Activated B cell treated with CpG ODN at 0.5 μM for 24 hours (primary cell): ENCODE data around the gene WRNIP1. TPM values are rescaled to one million over a fixed set of nuclear protein-coding genes. Genes with fewer than 3 reads are reported as not detected.
"Not testable (repeated sequence)": the region's sequence is repeated elsewhere in the genome, so short reads cannot be mapped to it uniquely, and the experiment has no call there.

Experiments
- ATAC-seq: fragments of 200-7000 bp; cut with Tn5 transposase; one replicate; pipeline ENCODE4 v1.10.0; 2021; ENCODE audit warnings: low read depth, mild to moderate bottlenecking, moderate library complexity
- CTCF ChIA-PET: fragments of 350-600 bp; sonication (Branson Sonifier 250); formaldehyde crosslinking; loops from one replicate; lab custom pipeline; 2021; ENCODE audit warnings: antibody characterized with exemption; lab: Charles Lee
- POLR2A ChIA-PET: fragments of 350-600 bp; sonication (Branson Sonifier 250); formaldehyde crosslinking; loops from one replicate; lab custom pipeline; 2021; ENCODE audit warnings: antibody characterized with exemption; lab: Charles Lee
- DNase-seq: peaks from one replicate; pipeline ENCODE4 v3.0.0; 2022
- H3K27ac Mint-ChIP-seq: one replicate; pipeline ENCODE4 v1.8.0; 2020; ENCODE audit warnings: mixed read lengths
- H3K27me3 Mint-ChIP-seq: one replicate; pipeline ENCODE4 v1.8.0; 2021; ENCODE audit warnings: mixed read lengths
- H3K36me3 Mint-ChIP-seq: one replicate; pipeline ENCODE4 v1.8.0; 2021; ENCODE audit warnings: low read depth, mixed read lengths
- H3K4me1 Mint-ChIP-seq: one replicate; pipeline ENCODE4 v1.8.0; 2021; ENCODE audit warnings: mixed read lengths
- H3K4me3 Mint-ChIP-seq: one replicate; pipeline ENCODE4 v1.8.0; 2020; ENCODE audit warnings: mild to moderate bottlenecking, mixed read lengths
- H3K9me3 Mint-ChIP-seq: one replicate; pipeline ENCODE4 v1.8.0; 2020; ENCODE audit warnings: mixed read lengths
- intact Hi-C: fragments of 100-400 bp; cut with micrococcal nuclease; formaldehyde crosslinking; loops from one replicate; pipeline ENCODE4 v1.15.1; 2024
- total RNA-seq: library from RNA; stranded (reverse); gene quantifications from 2 replicates; pipeline ENCODE4 v1.2.3, GENCODE V29; 2022
- TF ChIP-seq, protein P1 (sequence below): fragments of 200-600 bp; IDR thresholded peaks from one replicate; pipeline ENCODE4 v1.8.0; 2022; ENCODE audit warnings: antibody characterized with exemption, mild to moderate bottlenecking

Gene WRNIP1
- total RNA-seq, 1 donor from 2014 or later, result 31.9 TPM

GRCh38 chr6:2797564-2798031, 32.4 kb downstream of the WRNIP1 start:
- CTCF ChIA-PET, result no interaction called here
- H3K27me3 Mint-ChIP-seq, result no peaks in the 10 kb centered on the region
- H3K36me3 Mint-ChIP-seq, result peaks cover 8% of the 10 kb centered on the region
- H3K27ac Mint-ChIP-seq, result no peak overlapping the region
- TF ChIP-seq, protein P1, sequence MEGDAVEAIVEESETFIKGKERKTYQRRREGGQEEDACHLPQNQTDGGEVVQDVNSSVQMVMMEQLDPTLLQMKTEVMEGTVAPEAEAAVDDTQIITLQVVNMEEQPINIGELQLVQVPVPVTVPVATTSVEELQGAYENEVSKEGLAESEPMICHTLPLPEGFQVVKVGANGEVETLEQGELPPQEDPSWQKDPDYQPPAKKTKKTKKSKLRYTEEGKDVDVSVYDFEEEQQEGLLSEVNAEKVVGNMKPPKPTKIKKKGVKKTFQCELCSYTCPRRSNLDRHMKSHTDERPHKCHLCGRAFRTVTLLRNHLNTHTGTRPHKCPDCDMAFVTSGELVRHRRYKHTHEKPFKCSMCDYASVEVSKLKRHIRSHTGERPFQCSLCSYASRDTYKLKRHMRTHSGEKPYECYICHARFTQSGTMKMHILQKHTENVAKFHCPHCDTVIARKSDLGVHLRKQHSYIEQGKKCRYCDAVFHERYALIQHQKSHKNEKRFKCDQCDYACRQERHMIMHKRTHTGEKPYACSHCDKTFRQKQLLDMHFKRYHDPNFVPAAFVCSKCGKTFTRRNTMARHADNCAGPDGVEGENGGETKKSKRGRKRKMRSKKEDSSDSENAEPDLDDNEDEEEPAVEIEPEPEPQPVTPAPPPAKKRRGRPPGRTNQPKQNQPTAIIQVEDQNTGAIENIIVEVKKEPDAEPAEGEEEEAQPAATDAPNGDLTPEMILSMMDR, result no peak
- peaks cover 31% of the 10 kb centered on the region for H3K4me1 Mint-ChIP-seq
- H3K9me3 Mint-ChIP-seq, result no peaks in the 10 kb centered on the region
- H3K4me3 Mint-ChIP-seq, result no peak overlapping the region
- DNase-seq (no peak), ATAC-seq (no peak)
- intact Hi-C loops, result no loop called here
- POLR2A ChIA-PET, result interaction anchor here (0.6 kb wide), 1 partner anchor 50 kb away, joined by 3 read pairs; no protein-coding TSS in a partner anchor

DNA sequence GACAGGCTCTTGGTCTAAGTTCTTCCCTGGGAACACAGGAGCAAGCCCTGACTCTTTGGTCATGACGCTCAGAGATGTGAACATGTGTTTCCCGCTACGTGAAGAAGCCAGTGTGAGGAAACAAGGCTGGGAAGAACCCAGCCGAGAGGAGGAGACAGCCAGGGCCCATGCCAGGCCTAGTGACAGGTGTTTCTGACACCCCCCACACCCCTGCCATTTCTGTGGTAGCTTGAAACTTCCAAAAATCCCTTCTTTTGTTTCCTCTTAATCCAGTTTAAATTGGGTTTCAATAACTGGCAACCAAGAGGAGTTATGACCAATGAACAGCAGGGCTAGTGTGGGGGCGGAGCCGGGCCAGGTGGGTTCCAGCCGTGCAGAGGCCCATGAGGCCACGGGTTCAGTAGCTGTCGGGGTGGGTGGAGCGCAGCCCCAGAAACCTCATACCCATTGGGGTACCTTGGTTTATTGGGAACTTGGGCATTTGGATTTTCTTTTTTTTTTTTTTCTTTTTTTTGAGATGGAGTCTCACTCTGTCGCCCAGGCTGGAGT, 33.5 kb downstream of the WRNIP1 start:
- Mint-ChIP-seq H3K4me3 (no peak overlapping the region), H3K27me3 (no peaks in the 10 kb centered on the region), H3K36me3 (peaks cover 8% of the 10 kb centered on the region), H3K4me1 (peaks cover 21% of the 10 kb centered on the region), H3K9me3 (no peaks in the 10 kb centered on the region), H3K27ac (no peak overlapping the region)
- intact Hi-C loops, result no loop called here
- TF ChIP-seq, protein P1, result no peak
- ATAC-seq, result no peak
- ChIA-PET POLR2A (no interaction called here), CTCF (no interaction called here)
- no peak for DNase-seq

GRCh38 chr6:2799936-2800527, 34.8 kb downstream of the WRNIP1 start:
- TF ChIP-seq, protein P1, result no peak
- Mint-ChIP-seq H3K4me1 (peaks cover 13% of the 10 kb centered on the region), H3K27ac (no peak overlapping the region), H3K4me3 (no peak overlapping the region), H3K36me3 (peaks cover 8% of the 10 kb centered on the region), H3K27me3 (no peaks in the 10 kb centered on the region), H3K9me3 (no peaks in the 10 kb centered on the region)
- POLR2A ChIA-PET, result no interaction called here
- intact Hi-C loops, result no loop called here
- DNase-seq (no peak), ATAC-seq (no peak)
- CTCF ChIA-PET, result interaction anchor here (0.9 kb wide), 1 partner anchor 9 kb away, joined by 3 read pairs; no protein-coding TSS in a partner anchor

DNA sequence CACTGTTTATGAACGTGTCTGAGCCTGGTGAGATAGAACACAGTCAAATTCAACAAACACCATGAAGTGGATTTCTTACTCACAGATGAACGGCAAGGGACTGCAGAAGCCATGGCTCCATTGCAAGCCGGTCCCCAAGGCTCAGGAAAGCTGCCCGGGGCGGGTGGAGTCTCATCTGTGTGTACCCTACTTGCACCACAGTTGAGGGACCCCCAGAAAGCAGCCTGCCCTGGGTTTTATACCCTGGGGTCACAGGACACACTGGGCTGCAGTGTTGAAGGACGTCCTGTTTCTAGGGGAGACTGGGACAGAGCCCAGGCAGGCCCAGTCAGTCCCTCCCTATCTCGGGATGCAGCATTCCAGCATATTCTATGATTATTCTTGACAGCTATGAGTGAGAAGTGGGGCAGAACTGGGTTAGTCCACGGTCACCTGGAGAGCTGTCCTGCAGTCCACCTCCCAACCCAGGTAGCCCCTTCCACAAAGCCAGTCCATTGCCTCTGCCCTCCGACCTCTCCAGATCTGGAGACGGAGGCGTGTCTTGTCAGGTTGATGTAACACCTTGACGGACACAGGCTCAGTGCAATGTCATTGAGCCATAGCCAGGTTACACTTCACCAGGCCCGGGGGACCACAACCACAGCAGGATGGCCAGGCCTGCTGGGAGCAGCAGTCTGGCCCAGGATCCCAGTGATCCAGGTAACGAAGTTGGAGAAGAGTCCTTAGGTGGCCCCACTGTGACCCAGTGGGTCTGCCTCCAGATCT, 35.5 kb downstream of the WRNIP1 start:
- H3K4me3 Mint-ChIP-seq, result no peak overlapping the region
- H3K4me1 Mint-ChIP-seq, result peaks cover 13% of the 10 kb centered on the region
- no peak overlapping the region for H3K27ac Mint-ChIP-seq
- H3K9me3 Mint-ChIP-seq, result no peaks in the 10 kb centered on the region
- CTCF ChIA-PET, result interaction anchor here (0.9 kb wide), 1 partner anchor 9 kb away, joined by 3 read pairs; no protein-coding TSS in a partner anchor
- ATAC-seq (no peak), DNase-seq (no peak)
- no peaks in the 10 kb centered on the region for H3K27me3 Mint-ChIP-seq
- TF ChIP-seq, protein P1, result no peak
- POLR2A ChIA-PET, result no interaction called here
- intact Hi-C loops, result no loop called here
- peaks cover 6% of the 10 kb centered on the region for H3K36me3 Mint-ChIP-seq

DNA sequence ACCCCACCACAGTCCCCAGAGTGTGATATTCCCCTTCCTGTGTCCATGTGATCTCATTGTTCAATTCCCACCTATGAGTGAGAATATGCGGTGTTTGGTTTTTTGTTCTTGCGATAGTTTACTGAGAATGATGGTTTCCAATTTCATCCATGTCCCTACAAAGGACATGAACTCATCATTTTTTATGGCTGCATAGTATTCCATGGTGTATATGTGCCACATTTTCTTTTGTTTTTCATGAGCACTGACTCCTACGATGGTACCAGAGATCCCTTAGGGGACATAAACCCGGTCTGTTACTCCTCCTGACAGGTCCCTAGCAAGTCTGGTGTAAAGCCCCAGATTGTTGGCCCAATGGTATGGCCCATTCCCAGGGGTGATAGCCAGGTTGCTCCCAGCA, 36.5 kb downstream of the WRNIP1 start:
- H3K27me3 Mint-ChIP-seq, H3K4me3 Mint-ChIP-seq, H3K27ac Mint-ChIP-seq, intact Hi-C loops, ATAC-seq, H3K9me3 Mint-ChIP-seq, CTCF ChIA-PET, DNase-seq, POLR2A ChIA-PET, H3K36me3 Mint-ChIP-seq: not testable (repeated sequence)
- peaks cover 10% of the 10 kb centered on the region for H3K4me1 Mint-ChIP-seq
